GM12891 (cell line): ENCODE results near the gene HERPUD2.

Experiments used
- POLR2A ChIP-seq: IDR thresholded peaks from 2 replicates; pipeline ENCODE4 v1.6.1; 2011; ENCODE audit warnings: low read depth, low read length, control low read depth
- POLR2AphosphoS5 ChIP-seq: IDR thresholded peaks from 2 replicates; pipeline ENCODE4 v1.6.1; 2011; ENCODE audit warnings: low read depth, low read length, control low read depth
- POU2F2 ChIP-seq: IDR thresholded peaks from 2 replicates; pipeline ENCODE4 v1.6.1; 2011; ENCODE audit warnings: low read depth, mild to moderate bottlenecking, control low read depth, low read length, moderate library complexity
- SPI1 ChIP-seq: IDR thresholded peaks from 2 replicates; pipeline ENCODE4 v1.6.1; 2011; ENCODE audit warnings: low read depth, low read length, control low read depth
- TAF1 ChIP-seq: IDR thresholded peaks from 2 replicates; pipeline ENCODE4 v1.6.1; 2011; ENCODE audit warnings: low read depth, low read length, control low read depth

DNA sequence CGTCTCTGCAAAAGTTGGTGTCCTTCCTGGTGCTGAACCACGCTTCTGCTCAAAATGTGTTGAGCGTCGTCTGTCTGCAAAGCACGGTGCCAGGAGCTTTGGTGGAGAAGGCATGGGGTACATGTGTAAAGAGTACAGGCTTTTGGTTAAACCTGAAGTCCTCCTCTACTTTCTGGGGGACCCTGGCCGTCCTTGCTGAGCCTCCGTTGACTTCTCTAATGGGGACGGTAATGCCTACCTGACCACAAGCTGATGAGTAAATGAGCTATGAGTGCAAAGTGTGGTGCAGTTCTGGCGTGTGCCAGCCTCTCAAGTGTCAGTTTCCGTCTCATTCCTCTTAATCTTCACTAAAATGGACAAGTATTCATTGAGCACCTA, 527 bp upstream of the HERPUD2 start:
- TF ChIP-seq POLR2A (no peak), SPI1 (no peak), TAF1 (no peak), POLR2AphosphoS5 (no peak), POU2F2 (no peak)
